ENCODE data around the gene ADAMTS9.

ADAMTS9 gene

DNA sequence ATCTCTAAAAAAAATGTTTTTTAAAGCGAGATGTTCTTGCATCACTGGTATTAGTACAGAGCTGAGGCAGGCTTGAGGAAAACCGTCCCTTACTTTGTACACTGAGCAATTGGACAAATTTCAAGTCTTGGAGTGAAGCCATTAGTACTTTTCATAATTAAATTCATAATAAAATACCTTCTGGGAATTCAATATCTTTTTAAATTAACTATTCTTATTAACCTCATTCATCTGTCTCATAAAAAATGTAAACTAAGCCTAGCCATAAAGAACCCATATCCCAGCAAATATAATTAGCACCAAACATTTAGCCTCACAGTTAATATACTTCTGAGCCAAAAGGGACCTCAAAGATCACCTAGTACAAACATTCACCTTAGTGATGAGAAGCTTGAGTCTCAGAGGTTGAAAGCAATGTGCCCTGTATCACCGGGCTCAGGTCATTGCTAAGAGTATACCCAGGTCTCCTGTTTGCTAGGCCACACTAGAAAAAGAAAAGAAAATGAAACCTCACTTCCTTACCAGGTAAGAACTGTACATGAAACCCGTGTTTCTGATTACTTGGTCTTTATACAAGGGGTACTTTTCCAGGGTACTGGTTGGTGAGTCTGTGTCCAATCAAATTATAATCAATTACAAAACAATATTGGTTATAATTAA lies 192.5 kb downstream of the ADAMTS9 start:
- TF ChIP-seq, protein P1, sequence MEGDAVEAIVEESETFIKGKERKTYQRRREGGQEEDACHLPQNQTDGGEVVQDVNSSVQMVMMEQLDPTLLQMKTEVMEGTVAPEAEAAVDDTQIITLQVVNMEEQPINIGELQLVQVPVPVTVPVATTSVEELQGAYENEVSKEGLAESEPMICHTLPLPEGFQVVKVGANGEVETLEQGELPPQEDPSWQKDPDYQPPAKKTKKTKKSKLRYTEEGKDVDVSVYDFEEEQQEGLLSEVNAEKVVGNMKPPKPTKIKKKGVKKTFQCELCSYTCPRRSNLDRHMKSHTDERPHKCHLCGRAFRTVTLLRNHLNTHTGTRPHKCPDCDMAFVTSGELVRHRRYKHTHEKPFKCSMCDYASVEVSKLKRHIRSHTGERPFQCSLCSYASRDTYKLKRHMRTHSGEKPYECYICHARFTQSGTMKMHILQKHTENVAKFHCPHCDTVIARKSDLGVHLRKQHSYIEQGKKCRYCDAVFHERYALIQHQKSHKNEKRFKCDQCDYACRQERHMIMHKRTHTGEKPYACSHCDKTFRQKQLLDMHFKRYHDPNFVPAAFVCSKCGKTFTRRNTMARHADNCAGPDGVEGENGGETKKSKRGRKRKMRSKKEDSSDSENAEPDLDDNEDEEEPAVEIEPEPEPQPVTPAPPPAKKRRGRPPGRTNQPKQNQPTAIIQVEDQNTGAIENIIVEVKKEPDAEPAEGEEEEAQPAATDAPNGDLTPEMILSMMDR (IDR thresholded peaks at IDR 0.05; ENCODE audit: control extremely low read depth, extremely low read depth, low read depth, missing control alignments) = no peak
- no peak for DNase-seq (ENCODE audit: extremely low spot score)

DNA sequence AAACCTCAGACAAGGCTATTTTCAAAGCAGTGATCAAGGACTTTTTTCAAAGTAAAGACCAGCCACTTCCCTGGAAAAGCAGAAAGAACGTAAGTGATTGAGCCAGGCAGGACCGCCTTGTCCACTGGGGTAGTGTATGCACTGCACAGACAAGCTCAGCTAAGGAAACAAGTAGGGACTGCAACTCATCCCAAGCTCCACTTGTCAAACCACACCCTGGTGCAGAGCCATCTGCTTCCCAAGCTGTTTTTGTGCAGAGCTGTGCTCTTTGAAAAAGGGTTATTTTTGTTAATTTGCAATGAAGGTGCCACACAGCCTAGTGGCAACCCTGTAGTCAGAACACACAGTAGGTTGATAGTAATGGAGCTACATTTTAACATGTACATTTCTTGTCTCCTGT lies 193.3 kb downstream of the ADAMTS9 start:
- TF ChIP-seq, protein P1 (IDR thresholded peaks at IDR 0.05; ENCODE audit: control extremely low read depth, extremely low read depth, low read depth, missing control alignments) = no peak
- DNase-seq (ENCODE audit: extremely low spot score) = no peak
- POLR2A ChIA-PET = no interaction called here
- CTCF ChIA-PET = interaction anchor here (0.7 to 3.5 kb wide), 3 partner anchors 8 to 29 kb away, joined by 3 to 20 read pairs (median 4); no protein-coding TSS in a partner anchor

More for the DNA sequence above, 192.5 kb downstream of the ADAMTS9 start:
- POLR2A ChIA-PET = no interaction called here
- CTCF ChIA-PET = interaction anchor here (1.0 to 3.5 kb wide), 2 partner anchors 11 to 28 kb away, joined by 3 to 20 read pairs; no protein-coding TSS in a partner anchor

DNA sequence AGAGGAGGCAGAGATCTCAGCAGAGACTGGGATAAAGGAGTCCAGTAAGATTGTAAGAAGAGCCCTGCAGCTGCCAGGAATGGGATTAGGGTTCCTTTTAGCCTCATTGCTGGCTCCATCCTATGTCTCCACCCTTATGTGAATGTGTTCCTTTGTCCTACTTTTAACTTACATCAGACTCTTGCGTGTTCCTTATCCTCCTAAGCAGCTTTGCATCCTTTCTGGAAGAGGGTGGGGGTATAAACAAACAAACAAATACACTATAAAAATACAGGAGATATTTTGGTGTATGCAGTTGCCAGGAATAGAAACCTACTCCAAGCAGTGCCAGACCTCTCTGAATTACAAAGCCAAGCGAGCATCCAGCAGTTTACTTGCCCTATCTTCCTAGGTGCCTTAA lies 194.7 kb downstream of the ADAMTS9 start:
- TF ChIP-seq, protein P1 (IDR thresholded peaks at IDR 0.05; ENCODE audit: control extremely low read depth, extremely low read depth, low read depth, missing control alignments) = no peak
- ChIA-PET POLR2A (no interaction called here), CTCF (interaction anchor here (1.5 to 3.5 kb wide), 3 partner anchors 9 to 462 kb away, joined by 3 to 20 read pairs (median 4); no protein-coding TSS in a partner anchor)
- DNase-seq (ENCODE audit: extremely low spot score) = no peak

DNA sequence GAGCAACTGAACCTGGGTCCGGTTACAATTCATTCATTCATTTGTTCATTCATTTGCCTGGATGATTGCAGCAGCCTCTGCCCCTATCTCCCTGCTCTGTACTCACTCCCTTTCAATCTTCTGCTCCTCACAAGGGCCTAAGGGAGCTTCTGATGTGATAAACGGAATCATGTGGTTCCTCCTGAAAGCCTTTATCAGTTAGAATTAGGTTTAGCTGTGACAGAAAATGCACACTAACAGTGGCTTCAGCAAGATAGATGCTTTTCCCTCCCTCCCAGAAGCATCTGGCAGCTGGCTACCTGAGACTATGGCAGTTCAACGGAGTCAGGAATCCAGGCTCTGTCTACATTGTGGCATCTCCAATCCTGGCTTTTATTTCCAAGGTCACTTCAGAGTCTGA lies 196.0 kb downstream of the ADAMTS9 start:
- DNase-seq (ENCODE audit: extremely low spot score) = no peak
- POLR2A ChIA-PET = no interaction called here
- TF ChIP-seq, protein P1 (IDR thresholded peaks at IDR 0.05; ENCODE audit: control extremely low read depth, extremely low read depth, low read depth, missing control alignments) = no peak
- CTCF ChIA-PET = interaction anchor here (1.2 to 3.5 kb wide), 3 partner anchors 8 to 458 kb away, joined by 3 to 20 read pairs (median 3); no protein-coding TSS in a partner anchor

DNA sequence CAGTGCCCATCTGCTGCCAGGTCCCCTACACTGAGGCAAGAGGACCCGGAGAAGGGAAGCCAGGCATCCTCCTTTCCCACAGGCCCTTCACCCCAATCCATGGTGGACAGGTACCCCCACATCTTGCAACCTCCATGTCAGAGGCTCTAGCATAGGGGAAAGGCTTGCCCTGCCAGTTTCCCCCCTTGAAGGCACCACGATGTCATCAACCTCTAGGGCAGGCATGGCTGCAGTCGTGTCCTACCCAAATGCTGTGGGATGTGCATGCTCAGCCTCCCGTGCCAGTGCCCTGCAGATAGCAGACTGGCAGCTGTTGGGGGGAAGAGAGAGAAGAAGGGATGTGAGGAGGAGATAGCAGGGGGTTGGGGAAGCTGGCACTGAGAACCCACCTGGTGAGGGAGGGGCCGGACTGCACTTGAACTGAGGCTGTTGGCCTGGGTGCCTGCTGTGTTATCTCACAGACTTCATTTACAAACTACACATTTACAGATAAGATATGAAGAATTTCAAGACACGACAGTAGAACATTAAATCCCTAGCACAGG lies 197.5 kb downstream of the ADAMTS9 start:
- ChIA-PET POLR2A (no interaction called here), CTCF (interaction anchor here (0.8 to 1.1 kb wide), 2 partner anchors 10 to 467 kb away, joined by 3 read pairs; partner anchors contain the start of gene PSMD6)
- TF ChIP-seq, protein P1 (IDR thresholded peaks at IDR 0.05; ENCODE audit: control extremely low read depth, extremely low read depth, low read depth, missing control alignments) = no peak
- no peak for DNase-seq (ENCODE audit: extremely low spot score)

DNA sequence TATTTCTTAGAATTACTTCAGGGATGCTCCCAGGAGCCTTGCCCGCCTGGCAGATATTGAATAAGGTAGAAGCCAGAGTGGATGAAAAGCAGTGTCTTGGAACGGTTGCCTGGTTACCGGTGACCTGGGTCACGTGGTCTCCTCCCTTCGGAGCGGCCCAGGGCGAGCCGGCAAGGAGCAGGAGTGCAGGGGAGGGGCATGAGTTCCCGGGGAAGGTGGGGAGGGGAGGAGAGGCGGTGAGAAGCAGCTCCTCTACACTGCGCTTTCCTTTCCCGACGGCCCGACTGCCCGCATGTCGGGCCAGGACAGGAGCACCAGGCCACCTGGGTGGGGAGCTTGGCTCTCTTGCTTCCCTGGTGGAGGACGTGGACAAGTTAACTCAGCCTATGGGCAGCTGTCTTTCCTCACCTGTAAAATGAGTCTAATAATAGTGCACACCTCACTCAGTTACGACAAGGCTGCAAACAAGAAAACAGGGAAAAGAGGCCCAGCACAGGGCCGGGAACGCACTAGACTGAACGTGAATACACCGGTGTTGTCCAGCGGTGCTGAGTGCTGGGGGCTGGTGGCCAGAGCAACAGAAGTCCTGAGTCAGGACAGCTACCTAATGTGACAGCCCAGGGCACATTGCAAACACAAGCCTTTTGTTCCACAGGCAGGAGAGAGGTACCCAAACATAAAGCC lies 198.3 kb downstream of the ADAMTS9 start:
- ChIA-PET POLR2A (no interaction called here), CTCF (interaction anchor here (0.8 to 1.2 kb wide), 2 partner anchors 10 to 459 kb away, joined by 3 read pairs; no protein-coding TSS in a partner anchor)
- DNase-seq (ENCODE audit: extremely low spot score) = no peak
- TF ChIP-seq, protein P1 (IDR thresholded peaks at IDR 0.05; ENCODE audit: control extremely low read depth, extremely low read depth, low read depth, missing control alignments) = no peak

Data from GM10248 (cell line).